Measurements from ENCODE around the gene BCAS1. TPM values are rescaled to one million over a fixed set of nuclear protein-coding genes. Genes with fewer than 3 reads are reported as not detected.

BCAS1 gene
- total RNA-seq, 1 donor from 2014 or later, result not detected

DNA sequence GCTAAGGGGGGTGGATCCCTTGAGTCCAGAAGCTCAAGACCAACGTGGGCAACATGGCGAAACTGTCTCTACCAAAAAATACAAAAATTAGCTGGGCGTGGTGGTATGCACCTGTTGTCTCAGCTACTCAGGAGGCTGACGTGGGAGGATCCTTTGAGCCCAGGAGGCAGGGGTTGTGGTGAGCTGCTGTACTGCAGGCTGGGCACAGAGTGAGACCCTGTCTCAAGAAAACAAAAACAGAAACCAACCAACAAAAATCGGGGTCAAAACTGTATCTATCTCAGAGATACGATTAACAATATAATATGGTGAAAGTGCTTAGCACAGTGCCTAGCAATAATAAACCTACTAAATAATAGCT lies 20.7 kb upstream of the BCAS1 start:
- Mint-ChIP-seq H3K27ac (ENCODE audit: unreplicated experiment) (no peak overlapping the region), H3K36me3 (ENCODE audit: low read depth) (no peaks in the 10 kb centered on the region), H3K9me3 (no peaks in the 10 kb centered on the region), H3K4me3 (no peak overlapping the region), H3K27me3 (ENCODE audit: low read depth) (no peaks in the 10 kb centered on the region), H3K4me1 (peaks cover 17% of the 10 kb centered on the region)
- no peak for TF ChIP-seq CTCF (conservative IDR thresholded peaks at IDR 0.05)
- DNase-seq (ENCODE audit: low read depth, low spot score), result no peak

DNA sequence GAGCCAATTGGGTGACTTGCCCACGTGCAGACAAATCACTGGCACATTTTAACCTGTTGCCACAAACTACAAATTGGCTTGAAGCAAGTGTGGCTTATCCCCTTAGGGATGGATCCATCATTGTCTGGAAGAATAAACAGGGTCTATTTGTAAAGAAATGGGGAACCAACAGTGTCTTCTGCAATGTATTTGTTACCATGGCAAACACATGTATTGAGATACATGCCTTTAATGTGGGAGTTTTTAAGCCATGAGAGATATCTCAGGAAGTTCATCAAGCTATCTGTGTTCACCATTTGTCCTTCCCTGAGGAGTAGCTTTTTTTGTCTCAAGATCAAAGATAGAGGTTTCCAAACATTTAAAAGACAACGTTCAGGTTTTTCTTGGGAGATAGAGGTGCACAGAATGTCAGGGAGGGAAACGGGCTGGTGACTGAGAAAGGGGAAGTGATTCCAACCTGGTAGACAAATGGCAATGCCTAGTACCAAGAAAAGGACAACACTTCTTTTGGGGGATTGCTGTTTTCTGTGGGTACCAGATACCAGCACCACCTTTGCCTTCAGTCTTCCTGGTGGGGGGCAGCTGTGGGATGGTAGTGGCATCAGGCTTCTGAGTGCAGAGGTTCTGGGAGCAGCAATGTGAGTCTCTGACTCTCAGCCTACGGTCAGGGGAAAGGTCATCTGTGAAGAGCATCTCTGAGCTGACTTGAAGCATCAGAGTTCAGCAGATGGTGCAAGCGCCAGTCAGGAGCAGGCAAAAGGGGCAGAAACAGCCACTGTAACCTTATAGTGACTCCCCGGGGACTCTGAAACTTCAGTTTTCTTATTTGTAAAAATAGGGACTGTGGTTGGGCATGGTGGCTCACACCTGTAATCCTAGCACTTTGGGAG lies 20.1 kb upstream of the BCAS1 start:
- Mint-ChIP-seq H3K36me3 (ENCODE audit: low read depth) (no peaks in the 10 kb centered on the region), H3K4me1 (peaks cover 17% of the 10 kb centered on the region), H3K9me3 (no peaks in the 10 kb centered on the region), H3K27me3 (ENCODE audit: low read depth) (no peaks in the 10 kb centered on the region), H3K4me3 (no peak overlapping the region), H3K27ac (ENCODE audit: unreplicated experiment) (no peak overlapping the region)
- TF ChIP-seq CTCF (conservative IDR thresholded peaks at IDR 0.05), result no peak
- no peak for DNase-seq (ENCODE audit: low read depth, low spot score)

- Mint-ChIP-seq H3K4me1 (peaks cover 14% of the 10 kb centered on the region), H3K36me3 (ENCODE audit: low read depth) (no peaks in the 10 kb centered on the region), H3K9me3 (peaks cover 3% of the 10 kb centered on the region), H3K27ac (ENCODE audit: unreplicated experiment) (no peak overlapping the region), H3K4me3 (no peak overlapping the region), H3K27me3 (ENCODE audit: low read depth) (no peaks in the 10 kb centered on the region)
- DNase-seq (ENCODE audit: low read depth, low spot score), result no peak
- TF ChIP-seq CTCF (conservative IDR thresholded peaks at IDR 0.05), result no peak
These were observed 18.0 kb upstream of the BCAS1 start for GRCh38 chr20:54088430-54088829.

DNA sequence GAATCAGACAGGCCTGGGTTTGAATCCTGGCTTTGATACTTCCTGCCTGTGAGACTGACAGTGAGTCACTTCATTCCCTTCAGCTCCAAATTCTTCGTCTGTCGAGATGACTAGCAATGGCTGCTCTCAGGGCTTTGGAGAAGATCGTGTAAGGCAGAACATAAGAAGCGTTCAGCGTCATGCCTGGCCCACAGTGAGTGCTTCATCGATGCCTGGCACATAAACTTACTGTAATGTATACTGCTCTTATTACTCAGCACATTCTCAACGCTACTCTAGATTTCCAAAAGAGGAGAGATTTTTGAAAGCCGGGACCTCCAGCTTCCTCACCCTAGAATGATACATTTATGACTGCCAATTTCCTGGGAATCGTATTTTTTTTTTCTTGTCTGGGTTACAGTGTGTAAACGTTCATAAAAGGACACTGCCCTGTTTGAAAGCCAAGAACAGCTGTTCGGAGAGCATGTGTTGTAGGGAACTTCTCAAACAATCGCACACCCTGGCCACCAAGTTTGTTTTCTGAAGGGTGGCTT lies 16.2 kb upstream of the BCAS1 start:
- Mint-ChIP-seq H3K27me3 (ENCODE audit: low read depth) (no peaks in the 10 kb centered on the region), H3K27ac (ENCODE audit: unreplicated experiment) (peak overlapping the region; percentile 14), H3K4me1 (peaks cover 16% of the 10 kb centered on the region), H3K9me3 (peaks cover 3% of the 10 kb centered on the region), H3K4me3 (no peak overlapping the region), H3K36me3 (ENCODE audit: low read depth) (no peaks in the 10 kb centered on the region)
- TF ChIP-seq CTCF (conservative IDR thresholded peaks at IDR 0.05), result no peak
- DNase-seq (ENCODE audit: low read depth, low spot score), result no peak

GRCh38 chr20:54085910-54086309 lies 15.5 kb upstream of the BCAS1 start:
- Mint-ChIP-seq H3K36me3 (ENCODE audit: low read depth) (no peaks in the 10 kb centered on the region), H3K4me3 (no peak overlapping the region), H3K4me1 (peaks cover 19% of the 10 kb centered on the region), H3K27me3 (ENCODE audit: low read depth) (no peaks in the 10 kb centered on the region), H3K9me3 (peaks cover 3% of the 10 kb centered on the region), H3K27ac (ENCODE audit: unreplicated experiment) (no peak overlapping the region)
- no peak for TF ChIP-seq CTCF (conservative IDR thresholded peaks at IDR 0.05)
- DNase-seq (ENCODE audit: low read depth, low spot score), result no peak
